ENCODE measurements around the gene TIMD4. TPM values are rescaled to one million over a fixed set of nuclear protein-coding genes. Genes with fewer than 3 reads are reported as not detected.
"Not testable (repeated sequence)": the region's sequence is repeated elsewhere in the genome, so short reads cannot be mapped to it uniquely, and the experiment has no call there.

TIMD4 gene
- total RNA-seq: not detected in 2 replicates

DNA sequence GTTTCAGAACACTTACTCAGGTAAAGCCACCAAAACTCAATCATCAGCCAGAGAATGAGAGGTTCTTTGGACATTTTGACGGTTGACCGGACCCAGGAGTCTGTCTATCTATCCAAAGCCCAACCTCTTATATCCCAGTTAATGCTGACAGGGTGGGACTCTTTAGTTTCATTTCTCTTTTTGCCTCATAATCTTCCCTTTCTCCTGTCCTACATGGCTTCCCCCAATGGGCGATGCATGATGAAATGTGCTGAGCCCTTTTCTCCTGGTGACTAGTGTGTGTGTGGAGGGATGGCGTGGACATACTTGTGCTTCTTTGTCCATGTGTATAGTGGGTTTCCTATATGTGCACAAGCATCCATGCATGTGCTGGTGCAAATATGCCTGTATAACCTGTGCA, at the start of gene TIMD4:
TIMD4 (minus strand) TSS at position 102 of the 400 bp plus-strand sequence; CDS start at position 74, 28 bp downstream.
- no peak for DNase-seq (ENCODE audit: extremely low read depth, low read depth, low spot score)

DNA sequence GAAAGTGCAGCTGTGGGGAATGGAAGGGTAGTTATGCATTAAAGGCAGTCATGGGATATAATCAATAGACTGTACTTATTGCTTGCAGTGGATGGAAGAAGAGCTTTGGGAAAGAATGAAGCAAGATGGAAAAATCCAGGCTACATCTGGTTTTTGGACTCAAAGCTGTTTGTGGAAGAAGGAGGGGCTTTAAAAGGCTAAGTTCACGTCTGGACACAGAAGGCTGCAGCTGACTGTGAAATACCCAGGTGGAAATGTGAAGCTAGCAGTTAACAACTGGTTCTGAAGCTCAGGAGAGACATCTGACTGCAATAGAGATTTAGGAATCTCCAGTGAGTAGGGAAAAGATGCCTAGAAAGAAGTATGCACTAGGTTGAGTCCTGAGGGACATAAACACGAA, 43.2 kb upstream of the TIMD4 start:
- DNase-seq (ENCODE audit: extremely low read depth, low read depth, low spot score): no peak

DNA sequence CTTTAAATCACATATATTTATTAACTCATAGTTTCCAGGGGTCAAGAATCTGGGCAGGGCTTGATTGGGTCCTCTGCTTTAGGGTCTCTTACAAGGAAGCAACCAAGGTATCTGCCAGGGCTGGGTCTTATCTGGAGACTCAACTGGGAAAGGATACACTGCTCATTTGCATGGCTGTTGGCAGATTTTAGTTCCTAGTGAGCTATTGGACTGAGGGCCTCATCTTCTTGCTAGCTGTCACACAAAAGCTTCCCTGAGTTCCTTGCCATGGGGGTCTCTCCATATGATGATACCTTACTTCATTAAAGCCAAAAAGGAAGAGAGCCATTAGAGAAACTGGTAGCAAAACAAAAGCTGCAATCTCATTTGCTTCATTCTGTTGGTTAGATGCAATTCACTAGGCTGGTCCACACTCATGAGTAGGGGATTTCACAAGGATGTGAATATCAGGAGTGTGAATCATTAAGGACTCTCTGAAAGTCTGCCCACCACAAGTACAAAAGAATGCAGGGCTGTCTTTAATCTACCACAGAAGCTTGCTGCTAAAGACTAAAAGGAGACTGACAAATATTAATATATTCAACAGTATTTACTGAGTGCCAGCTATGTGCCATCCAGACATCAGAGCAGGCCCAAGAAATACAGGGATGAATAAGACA, 42.0 kb upstream of the TIMD4 start:
- DNase-seq (ENCODE audit: extremely low read depth, low read depth, low spot score): no peak

DNA sequence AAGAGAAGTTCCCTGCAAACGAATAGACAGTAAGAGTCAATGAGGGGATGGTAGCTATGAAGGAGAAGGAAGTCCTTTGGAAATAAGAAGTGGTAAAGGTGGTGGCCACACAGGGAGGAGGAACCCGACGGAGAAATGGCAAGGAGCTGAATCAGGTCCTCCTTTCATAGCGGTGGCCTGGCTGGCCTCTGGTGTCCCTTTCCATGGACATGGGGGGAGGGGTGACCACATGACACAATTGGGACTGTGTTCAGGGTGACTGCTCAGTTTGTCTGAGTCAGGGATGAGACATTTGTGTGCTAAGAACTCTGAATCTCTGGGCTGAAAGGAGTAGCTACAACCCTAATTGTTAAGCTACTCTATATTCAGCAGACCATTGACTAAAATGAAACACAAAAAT, 28.7 kb upstream of the TIMD4 start:
- DNase-seq (ENCODE audit: extremely low read depth, low read depth, low spot score): no peak

DNA sequence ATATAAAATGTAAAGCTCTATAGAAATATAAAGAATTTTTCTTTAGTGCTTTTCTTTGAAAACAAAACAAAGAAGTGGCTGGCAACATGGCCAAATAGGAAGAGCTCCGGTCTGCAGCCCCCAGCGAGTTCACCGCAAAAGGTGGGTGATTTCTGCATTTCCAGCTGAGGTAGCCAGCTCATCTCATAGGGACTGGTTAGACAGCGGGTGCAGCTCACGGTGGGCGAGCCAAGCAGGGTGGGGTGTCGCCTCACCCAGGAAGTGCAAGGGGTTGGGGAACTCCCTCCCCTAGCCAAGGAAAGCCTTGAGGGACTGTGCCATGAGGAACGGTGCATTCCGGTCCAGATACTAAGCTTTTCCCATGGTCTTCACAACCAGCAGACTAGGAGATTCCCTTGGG, 21.0 kb upstream of the TIMD4 start:
- DNase-seq (ENCODE audit: extremely low read depth, low read depth, low spot score): no peak

DNA sequence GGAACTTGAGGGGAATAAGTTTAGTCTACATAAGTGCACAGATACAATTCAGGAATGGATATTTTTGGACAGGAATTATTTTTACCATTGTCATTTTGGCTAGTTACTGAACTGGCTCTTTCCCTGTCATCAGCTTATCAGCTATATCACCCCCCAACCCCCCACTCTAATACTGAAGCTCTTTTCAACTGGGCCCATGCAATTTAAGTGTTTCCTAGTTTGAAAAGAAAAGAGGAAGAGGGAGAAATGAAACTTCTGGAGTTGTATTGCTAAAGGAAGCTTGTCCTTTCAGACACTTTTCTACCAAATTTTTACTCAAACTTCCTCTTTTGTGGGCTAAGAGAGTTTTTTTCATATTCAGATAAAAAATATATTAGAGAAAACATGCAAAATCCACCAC, 18.5 kb upstream of the TIMD4 start:
- DNase-seq (ENCODE audit: extremely low read depth, low read depth, low spot score): no peak

DNA sequence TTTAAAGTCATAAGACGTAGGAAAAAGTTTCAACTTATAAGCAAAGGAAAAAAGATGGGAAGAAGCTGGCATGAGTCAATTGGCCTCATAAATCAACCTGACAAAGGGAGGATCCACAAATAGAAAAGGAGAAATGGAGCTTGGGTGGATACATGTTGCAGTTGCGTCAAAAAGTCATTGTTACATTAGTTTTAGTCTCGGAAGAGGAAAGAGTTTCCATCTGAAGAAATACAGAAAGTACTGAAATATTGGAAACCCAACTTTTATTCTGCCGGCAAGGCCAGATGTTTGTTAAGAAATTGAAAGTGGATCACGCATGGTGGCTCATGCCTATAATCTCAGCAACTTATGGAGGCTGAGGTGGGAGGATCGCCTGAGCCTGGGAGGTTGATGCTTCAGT, 11.3 kb upstream of the TIMD4 start:
- no peak for DNase-seq (ENCODE audit: extremely low read depth, low read depth, low spot score)

DNA sequence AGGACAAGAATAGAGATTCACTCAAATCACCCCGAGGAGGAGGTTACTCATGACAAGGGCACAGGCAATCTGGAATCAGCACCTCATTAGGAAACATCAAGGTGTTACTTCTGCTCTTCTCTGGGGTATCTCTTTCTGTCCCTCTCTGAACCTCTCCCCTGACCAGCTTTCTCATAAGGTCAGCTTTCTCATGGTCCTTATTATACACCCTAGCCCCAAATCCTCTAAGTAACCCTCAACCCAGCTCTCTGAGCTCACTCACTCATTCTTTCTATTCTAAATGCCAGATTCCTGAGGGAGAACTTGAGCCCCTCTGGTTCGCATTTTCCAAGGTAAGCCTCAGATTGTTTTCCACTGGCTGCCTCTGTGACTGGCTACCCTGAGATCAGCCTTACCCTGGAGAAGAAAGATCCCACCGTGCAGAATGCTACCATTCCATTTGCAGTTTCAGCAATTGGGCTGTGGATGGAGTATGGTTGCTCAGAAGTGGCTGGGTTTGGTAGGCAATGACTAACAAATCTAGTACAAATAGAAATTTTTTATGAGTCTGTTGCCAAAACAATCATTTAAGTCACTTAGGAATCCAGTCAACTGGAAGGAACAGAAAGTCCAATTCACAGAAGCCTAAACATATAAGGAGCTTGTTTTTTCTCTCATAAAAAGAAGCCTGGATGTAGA, 9.0 kb upstream of the TIMD4 start:
- no peak for DNase-seq (ENCODE audit: extremely low read depth, low read depth, low spot score)

DNA sequence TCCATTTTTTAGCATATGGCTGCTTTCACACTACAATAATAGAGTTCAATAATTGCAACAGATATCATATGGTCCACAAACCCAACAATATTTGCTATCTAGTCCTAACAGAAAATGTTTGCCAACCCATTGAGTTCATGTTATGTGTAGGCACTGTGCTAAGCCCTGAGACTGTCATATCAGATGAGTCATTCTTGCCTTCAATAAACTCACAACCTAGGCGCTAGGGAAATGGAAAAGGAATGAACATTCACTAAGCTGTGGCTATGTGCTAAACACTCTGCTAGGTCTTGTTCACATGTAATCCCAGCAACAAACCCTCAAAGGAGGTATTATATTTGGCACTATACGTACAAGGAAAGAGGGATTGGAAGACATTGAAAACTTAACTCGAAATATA, 8.4 kb upstream of the TIMD4 start:
- DNase-seq (ENCODE audit: extremely low read depth, low read depth, low spot score): no peak

DNA sequence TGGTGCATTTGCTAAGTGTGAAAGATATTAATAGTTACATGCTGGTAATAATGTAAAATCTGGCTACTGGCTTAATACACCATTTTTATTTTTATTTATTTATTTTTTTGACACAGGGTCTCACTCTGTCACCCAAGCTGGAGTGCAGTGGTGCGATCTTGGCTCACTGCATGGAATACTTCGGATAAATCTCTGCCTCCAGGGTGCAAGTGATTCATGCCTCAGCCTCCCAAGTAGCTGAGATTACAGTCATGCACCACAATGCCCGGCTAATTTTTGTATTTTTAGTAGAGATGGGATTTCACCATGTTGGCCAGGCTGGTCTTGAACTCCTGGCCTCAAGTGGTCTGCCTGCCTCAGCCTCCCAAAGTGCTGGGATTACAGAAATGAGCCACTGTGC, 4.4 kb upstream of the TIMD4 start:
- not testable (repeated sequence) for DNase-seq (ENCODE audit: extremely low read depth, low read depth, low spot score)

DNA sequence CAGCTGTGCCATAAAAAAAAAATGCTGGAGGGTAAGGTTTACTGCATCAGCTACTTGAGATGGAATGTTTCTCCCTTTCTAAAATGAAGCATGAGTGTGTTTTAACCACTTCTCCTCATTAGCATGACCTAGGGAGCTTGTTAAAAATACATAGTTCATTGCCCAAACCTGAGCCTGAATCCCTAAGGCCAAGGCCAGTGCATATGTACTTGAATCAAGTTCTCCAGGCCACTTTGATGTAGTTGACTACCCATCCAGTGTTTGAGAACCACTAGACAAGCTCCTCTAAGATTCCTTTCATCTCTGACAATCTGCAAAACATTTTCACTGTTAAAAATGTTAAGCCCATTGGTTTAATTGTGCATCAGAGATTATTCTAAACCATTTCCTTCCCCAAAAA, 6.7 kb downstream of the TIMD4 start:
- DNase-seq (ENCODE audit: extremely low read depth, low read depth, low spot score): no peak

DNA sequence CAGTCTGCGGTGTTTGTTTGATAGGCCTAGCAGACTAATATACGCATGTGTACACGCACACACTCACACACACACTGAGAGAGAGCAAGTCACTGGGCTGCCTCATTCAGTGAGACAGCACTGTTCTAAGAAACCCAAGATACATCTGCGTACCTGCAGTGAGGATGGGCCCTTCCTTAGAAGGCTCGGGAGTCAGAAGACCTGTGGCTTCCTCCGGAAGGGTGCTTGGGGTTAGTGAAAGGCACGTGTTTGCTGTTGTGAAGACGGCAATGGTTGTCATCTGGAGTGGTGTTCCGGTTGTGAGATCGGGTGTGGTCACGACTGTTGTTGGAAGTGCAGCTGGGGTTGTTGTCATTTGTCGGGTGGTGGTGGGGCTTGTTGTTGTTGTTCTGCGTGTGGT, 11.7 kb downstream of the TIMD4 start:
- no peak for DNase-seq (ENCODE audit: extremely low read depth, low read depth, low spot score)

DNA sequence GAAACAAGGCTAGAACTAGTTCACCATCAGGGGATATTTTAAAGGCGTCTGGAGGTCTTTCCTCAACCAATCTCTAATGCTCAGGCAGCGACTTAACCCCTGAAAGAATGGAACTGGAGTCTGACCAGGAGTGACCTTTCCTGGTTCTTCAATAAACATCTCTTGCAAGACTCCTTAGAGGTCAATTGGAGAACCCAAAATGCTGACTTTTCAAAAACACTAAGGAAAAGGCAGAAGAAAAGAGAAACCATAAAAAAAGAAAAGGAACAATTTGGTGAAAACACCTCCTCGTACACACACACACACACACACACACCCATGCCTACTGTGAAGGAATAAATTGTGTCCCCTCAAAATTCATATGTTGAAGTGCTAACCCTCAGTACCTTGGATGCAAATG, 12.3 kb downstream of the TIMD4 start:
- DNase-seq (ENCODE audit: extremely low read depth, low read depth, low spot score): no peak

DNA sequence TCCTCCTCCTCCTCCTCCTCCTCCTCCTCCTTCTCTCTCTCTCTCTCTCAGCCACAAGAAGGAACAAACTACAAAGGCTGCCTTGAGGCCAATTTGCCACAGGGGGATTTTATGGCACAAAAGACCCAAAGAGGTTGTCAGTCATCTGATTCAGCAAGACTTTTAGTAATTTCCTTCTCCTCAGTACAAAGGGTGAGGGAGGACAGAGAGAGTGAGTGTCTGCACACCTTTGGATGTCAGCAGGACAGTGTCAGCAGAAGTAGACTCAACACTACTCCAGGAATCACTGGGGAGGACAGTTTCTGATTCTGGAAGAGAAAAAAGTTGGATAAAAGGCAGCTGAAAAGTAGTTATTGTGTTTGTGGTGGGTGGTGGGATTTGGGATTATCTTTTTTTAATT, 13.6 kb downstream of the TIMD4 start:
- no peak for DNase-seq (ENCODE audit: extremely low read depth, low read depth, low spot score)

DNA sequence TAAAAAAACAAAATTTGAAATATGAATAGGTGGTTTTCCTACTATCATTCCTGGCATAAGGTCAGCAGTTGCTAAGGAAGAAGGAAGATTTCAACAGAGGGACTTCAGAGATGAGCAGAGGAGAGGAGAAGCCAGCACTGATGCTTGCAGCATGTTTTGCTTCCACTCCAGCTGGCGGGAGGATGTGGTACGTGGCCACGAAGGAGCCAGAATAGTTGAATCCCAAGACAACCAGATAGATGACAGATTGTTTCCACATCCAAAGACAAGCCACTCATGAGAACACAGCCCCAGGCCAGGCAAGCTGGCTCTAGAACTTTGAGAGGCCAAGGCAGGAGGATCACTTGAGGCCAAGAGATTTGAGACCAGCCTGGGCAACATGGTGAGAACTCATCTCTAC, 15.1 kb downstream of the TIMD4 start:
- no peak for DNase-seq (ENCODE audit: extremely low read depth, low read depth, low spot score)

DNA sequence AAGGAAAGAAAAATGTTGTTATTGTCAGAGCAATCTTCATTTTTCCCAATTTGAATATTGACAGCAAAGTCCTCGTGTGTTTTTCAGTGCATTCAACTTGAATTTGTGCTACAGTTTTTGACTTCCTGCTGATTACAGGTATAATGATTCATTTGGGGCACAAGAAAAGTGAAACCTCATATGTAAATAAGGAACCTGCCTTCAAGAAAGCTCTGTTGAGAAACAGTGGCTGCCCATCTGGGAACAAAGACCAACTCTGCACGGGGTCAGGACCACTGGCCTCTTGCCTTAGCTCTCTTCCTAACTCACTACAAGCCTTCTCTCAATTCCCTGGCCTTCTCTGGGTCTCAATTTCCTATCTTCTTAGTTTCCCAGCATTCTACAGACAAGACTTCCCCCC, 21.0 kb downstream of the TIMD4 start:
- no peak for DNase-seq (ENCODE audit: extremely low read depth, low read depth, low spot score)

DNA sequence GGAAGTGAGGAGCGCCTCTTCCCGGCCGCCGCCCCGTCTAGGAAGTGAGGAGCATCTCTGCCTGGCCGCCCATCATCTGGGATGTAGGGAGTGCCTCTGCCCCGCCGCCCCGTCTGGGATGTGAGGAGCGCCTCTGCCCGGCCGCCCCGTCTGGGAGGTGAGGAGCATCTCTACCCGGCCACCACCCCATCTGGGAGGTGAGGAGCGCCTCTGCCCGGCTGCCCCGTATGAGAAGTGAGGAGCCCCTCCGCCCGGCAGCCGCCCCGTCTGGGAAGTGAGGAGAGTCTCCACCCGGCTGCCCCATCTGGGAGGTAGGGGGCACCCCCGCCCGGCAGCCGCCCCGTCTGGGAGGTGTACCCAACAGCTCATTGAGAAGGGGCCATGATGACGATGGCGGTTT, 22.6 kb downstream of the TIMD4 start:
- not testable (repeated sequence) for DNase-seq (ENCODE audit: extremely low read depth, low read depth, low spot score)

DNA sequence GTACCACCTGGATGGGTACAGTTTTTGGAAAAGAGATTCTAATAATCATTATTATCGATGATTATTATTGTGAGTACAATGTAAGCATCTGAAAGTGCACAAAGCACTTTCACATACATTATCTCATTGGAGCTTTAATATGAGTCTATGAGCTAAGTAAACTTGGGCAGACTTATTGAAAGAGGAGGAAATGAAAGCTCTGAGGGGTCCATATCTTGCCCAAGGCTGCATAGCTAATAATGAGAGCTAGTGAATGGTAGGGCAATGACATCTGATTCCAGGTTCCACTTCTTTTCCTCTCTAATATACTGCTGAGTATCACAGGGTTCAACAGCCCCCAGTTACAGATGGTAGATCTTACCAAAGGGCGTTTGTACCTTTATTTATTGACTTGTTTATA, 26.1 kb downstream of the TIMD4 start:
- DNase-seq (ENCODE audit: extremely low read depth, low read depth, low spot score): no peak

DNA sequence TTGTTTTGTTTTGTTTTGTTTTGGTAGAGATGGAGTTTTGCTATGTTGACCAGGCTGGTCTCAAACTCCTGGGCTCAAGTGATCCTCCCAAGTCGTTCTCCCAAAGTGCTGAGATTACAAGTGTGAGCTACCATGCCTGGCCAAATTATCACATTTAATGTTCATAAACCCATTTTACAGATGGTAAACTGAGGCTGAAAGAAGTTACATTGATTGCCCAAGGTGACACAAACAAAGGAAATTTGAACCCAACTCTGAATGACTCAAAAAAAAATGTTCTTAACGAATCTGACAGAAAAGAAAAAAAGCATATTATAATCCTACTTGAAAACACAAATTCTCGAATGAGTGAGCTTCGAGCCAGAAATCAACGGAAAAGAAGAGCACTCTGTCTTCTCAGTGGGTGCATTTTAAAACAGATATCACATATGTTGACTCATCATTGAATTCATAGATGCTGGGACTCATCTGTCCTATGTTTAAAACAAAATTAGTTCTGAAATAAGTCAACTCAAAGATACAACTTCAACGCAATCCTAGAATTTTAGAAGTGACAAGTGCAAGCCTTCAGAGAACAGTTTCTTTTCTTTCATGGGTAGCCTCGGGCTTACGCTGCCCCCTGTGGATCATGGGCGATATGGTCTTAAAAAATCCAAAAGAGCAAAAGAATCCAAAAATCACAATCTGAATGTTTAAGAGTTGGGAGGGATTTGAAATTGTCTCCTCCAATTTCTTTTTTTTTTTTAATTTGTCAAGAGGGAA, 28.4 kb downstream of the TIMD4 start:
- no peak for DNase-seq (ENCODE audit: extremely low read depth, low read depth, low spot score)

DNA sequence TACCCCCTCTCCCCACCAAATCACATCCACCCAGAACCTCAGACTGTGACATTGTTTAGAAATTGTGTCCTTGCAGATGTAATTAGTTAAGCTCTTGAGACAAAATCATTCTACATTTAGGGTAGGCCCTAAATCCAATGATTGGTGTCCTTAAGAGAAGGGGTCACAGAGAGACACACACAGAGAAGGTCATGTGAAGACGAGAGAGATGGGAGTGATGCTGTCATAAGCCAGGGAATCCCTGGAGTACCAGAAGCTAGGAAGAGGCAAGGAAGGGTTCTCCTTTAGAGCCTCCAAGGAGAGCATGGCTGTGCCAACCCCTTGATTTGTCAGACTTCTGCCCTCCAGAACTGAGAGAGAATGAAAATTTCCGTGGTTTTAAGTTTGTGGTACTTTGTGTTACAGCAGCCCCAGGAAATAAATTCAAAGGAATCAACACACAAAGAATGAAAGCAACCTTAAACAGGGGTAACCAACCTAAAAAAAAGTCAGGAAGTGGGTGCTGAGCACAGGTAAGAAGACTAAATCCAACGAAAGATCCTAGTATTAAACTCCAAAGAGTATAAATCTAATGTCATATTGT, 33.6 kb downstream of the TIMD4 start:
- DNase-seq (ENCODE audit: extremely low read depth, low read depth, low spot score): no peak

DNA sequence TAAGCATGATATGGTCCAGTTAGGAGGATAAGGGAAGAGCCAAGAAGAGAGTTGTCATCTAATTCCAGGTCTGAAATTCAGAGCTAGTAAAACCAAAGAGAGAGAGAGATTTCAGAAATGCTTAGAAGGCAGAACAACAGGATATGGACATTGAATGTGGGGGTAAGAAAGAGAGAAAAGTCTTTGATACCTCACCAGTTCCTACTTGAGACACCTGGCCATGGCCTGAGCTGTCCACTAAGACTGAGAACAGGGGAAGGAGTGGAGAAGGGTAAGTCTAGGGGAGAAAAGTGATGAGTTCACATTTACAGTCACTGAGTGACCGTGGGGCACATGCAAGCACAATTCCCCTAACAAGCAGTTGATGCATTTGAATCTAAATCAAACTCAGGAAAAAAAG, 35.5 kb downstream of the TIMD4 start:
- no peak for DNase-seq (ENCODE audit: extremely low read depth, low read depth, low spot score)

DNA sequence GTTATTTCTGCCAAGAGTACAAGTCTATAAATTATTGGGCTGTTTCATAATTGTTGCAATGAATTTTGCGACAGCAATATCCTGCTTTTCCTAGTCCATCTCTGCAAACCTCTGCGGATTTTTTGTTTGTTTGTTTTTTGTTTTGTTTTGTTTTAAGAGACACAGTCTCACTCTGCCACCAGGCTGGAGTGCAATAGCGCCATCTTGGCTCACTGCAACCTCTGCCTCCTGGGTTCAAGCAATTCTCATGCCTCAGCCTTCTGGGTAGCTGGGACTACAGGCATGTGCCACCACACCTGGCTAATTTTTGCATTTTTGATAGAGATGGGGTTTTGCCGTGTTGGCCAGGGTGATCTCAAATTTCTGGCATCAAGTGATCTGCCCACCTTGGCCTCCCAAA, 37.3 kb downstream of the TIMD4 start:
- DNase-seq (ENCODE audit: extremely low read depth, low read depth, low spot score): not testable (repeated sequence)
